OCI-LY7 (cell line): ENCODE results near the gene CLEC20A.

Experiments used
- EZH2phosphoT487 ChIP-seq: fragments of 200-600 bp; sonication (generic); IDR thresholded peaks from 2 replicates; pipeline ENCODE4 v1.6.1; 2018; ENCODE audit warnings: low read depth, borderline replicate concordance, mild to moderate bottlenecking, mixed run types, antibody characterized with exemption, low read length, moderate library complexity, mixed read lengths
- TF ChIP-seq, protein P1 (sequence below): fragments of 200-600 bp; sonication (generic); conservative IDR thresholded peaks from 2 replicates; pipeline ENCODE4 v1.5.1; 2014; ENCODE audit warnings: mild to moderate bottlenecking, antibody characterized with exemption, low read length, moderate library complexity, mixed read lengths

DNA sequence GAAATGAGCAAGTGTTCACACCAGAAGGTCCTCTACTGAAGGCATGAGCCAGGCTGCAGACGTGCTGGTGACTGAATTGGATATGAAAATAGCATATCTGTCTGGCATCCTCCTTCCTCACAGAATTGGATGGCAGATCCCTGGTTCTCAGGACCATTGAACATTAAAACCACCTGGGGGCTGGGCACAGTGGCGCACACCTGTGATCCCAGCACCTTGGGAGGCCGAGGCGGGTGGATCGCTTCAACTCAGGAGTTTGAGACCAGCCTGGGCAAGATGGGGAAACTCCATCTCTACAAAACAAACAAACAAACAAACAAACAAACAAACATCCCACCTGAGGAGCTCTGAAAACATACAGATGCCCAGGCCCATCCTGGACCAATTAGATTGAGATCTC lies 39.6 kb upstream of the CLEC20A start:
- TF ChIP-seq, protein P1, sequence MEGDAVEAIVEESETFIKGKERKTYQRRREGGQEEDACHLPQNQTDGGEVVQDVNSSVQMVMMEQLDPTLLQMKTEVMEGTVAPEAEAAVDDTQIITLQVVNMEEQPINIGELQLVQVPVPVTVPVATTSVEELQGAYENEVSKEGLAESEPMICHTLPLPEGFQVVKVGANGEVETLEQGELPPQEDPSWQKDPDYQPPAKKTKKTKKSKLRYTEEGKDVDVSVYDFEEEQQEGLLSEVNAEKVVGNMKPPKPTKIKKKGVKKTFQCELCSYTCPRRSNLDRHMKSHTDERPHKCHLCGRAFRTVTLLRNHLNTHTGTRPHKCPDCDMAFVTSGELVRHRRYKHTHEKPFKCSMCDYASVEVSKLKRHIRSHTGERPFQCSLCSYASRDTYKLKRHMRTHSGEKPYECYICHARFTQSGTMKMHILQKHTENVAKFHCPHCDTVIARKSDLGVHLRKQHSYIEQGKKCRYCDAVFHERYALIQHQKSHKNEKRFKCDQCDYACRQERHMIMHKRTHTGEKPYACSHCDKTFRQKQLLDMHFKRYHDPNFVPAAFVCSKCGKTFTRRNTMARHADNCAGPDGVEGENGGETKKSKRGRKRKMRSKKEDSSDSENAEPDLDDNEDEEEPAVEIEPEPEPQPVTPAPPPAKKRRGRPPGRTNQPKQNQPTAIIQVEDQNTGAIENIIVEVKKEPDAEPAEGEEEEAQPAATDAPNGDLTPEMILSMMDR = no peak
- TF ChIP-seq EZH2phosphoT487 = no peak
